ENCODE measurements around the gene MYOZ1. TPM values are rescaled to one million over a fixed set of nuclear protein-coding genes. Genes with fewer than 3 reads are reported as not detected.
A peak's percentile ranks its signal among the peaks of the same experiment; 100 is the strongest.

MYOZ1 gene
- total and polyA plus RNA-seq, 2 donors (not counting 1 experiment from before 2014, with no cell fraction given): not detected

DNA sequence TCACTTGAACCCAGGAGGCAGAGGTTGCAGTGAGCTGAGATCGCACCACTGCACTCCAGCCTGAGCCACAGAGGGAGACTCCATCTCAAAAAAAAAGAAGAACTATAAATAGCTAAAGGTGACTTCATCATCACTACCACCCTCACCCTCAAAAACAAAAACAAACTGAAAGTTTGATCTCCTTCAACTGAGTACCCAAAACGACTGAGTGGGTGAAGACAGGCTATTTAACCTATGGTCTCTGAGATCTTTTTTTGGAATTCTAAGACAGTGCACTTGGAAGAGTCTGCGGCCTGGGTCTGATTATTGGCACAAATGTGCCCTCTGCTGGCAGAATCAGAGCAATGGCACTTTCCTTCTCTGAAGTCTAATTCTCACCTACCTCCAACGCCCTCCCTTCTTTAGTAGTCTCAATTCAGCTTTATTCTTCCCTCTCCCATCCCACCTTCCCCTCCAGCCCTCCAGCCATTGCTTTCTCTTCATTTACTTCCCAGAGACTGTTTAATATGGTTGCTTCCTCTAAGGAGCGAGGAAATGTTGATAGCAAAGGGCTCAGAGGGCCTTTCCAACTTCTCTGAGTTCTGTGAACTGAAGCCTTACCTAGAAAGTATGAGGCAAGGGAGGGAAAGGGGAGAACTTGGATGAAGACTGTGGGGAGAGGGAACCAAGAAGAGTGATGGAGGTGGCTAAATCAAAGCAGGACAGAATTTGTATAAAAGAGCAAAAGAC is 2.9 kb upstream of the MYOZ1 start:
- H4K20me1 ChIP-seq (ENCODE audit: control insufficient read depth, insufficient read depth, low read length, poor library complexity, severe bottlenecking): no peaks in the 10 kb centered on the region

DNA sequence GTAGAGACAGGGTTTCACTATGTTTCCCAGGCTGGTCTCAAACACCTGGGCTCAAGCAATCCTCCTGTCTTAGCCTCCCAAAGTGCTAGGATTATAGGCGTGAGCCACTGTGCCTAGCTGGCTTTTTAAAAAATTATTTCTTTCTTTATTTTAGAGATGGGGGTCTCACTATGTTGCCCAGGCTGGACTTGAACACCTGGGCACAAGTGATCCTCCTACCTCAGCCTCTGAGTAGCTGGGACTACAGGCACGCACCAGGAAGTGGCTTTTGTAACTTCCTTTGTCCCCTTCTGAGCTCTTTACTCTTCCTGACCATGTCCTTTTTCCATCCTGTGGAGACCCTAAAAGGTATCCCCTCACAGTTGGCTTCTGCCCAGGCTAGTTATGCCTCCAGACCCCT is 2.1 kb upstream of the MYOZ1 start:
- Mint-ChIP-seq H3K27me3 (peaks cover 8% of the 10 kb centered on the region), H3K27ac (no peak overlapping the region)
- 87% methylated on average over 2 of the region's 2 CpGs for WGBS (ENCODE audit: insufficient coverage)

More for the DNA sequence above, 2.9 kb upstream of the MYOZ1 start:
- H3K4me3 Mint-ChIP-seq: peak overlapping the region; percentile 75
- TF ChIP-seq, protein P1, sequence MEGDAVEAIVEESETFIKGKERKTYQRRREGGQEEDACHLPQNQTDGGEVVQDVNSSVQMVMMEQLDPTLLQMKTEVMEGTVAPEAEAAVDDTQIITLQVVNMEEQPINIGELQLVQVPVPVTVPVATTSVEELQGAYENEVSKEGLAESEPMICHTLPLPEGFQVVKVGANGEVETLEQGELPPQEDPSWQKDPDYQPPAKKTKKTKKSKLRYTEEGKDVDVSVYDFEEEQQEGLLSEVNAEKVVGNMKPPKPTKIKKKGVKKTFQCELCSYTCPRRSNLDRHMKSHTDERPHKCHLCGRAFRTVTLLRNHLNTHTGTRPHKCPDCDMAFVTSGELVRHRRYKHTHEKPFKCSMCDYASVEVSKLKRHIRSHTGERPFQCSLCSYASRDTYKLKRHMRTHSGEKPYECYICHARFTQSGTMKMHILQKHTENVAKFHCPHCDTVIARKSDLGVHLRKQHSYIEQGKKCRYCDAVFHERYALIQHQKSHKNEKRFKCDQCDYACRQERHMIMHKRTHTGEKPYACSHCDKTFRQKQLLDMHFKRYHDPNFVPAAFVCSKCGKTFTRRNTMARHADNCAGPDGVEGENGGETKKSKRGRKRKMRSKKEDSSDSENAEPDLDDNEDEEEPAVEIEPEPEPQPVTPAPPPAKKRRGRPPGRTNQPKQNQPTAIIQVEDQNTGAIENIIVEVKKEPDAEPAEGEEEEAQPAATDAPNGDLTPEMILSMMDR (IDR thresholded peaks at IDR 0.05): peak; percentile 89
- no peak for TF ChIP-seq EZH2 (IDR thresholded peaks at IDR 0.05; ENCODE audit: borderline replicate concordance, insufficient read depth, low read depth, low read length, poor library complexity, severe bottlenecking)
- DNase-seq (peak; percentile 79), ATAC-seq (ENCODE audit: low read depth) (peak; percentile 65)
- peak overlapping the region; percentile 37 for H3K27ac Mint-ChIP-seq
- peak overlapping the region; percentile 66 for H3K4me2 ChIP-seq (replicated peaks; ENCODE audit: low read depth, low read length, poor library complexity, severe bottlenecking)
- WGBS (ENCODE audit: insufficient coverage): 0% methylated on average over 2 of the region's 5 CpGs
- peaks cover 10 to 28% of the 10 kb centered on the region in 2 donors for H3K4me1 ChIP-seq (ENCODE audit: control insufficient read depth in 2 of 2, insufficient read depth in 2 of 2, low read length in 2 of 2)
- peak overlapping the region; percentile 69 for H2AFZ ChIP-seq (ENCODE audit: insufficient read depth, low read depth, low read length, poor library complexity, severe bottlenecking)
- intact Hi-C loops (cut with micrococcal nuclease): loop anchor here (1.0 kb wide), 2 partner anchors 18 to 380 kb away; no protein-coding TSS in a partner anchor
- H3K9ac ChIP-seq (ENCODE audit: low read length): peak overlapping the region; percentile 52
- H3K79me2 ChIP-seq (ENCODE audit: control insufficient read depth, insufficient read depth, low read length): no peaks in the 10 kb centered on the region
- no peaks in the 10 kb centered on the region for H3K36me3 ChIP-seq (replicated peaks in 1 of 2; ENCODE audit: control extremely low read depth in 1 of 2, control insufficient read depth in 1 of 2, extremely low read depth in 1 of 2, insufficient read depth in 2 of 2, low read length in 1 of 2)
- no peaks in the 10 kb centered on the region for H3K9me3 ChIP-seq (ENCODE audit: control extremely low read depth in 1 of 3, control insufficient read depth in 2 of 3, insufficient read depth in 1 of 3, low read length in 2 of 3)
- no peaks in the 10 kb centered on the region for H3K9me3 Mint-ChIP-seq (ENCODE audit: insufficient read depth)
- peaks cover 0 to 10% (median 0%) of the 10 kb centered on the region in 4 experiments for H3K27me3 ChIP-seq (replicated peaks in 1 of 4; ENCODE audit: control extremely low read depth in 1 of 4, control insufficient read depth in 3 of 4, insufficient read depth in 4 of 4, low read length in 3 of 4)
- no peak overlapping the region for H3K4me3 ChIP-seq (ENCODE audit: control extremely low read depth in 1 of 5, extremely low read depth in 1 of 5, insufficient read depth in 1 of 5, low read depth in 2 of 5, low read length in 4 of 5)
- POLR2A ChIA-PET: no interaction called here
- H3K27me3 Mint-ChIP-seq: peaks cover 8% of the 10 kb centered on the region
- no peak overlapping the region for H3K27ac ChIP-seq (ENCODE audit: low read length in 2 of 2)
- H3K4me1 Mint-ChIP-seq: peaks cover 22% of the 10 kb centered on the region
- CTCF ChIA-PET: interaction anchor here (0.6 to 10.5 kb wide), 28 partner anchors 9 to 547 kb away, joined by 3 to 191 read pairs (median 4); partner anchors contain the start of gene P4HA1

More for the DNA sequence above, 2.1 kb upstream of the MYOZ1 start:
- no peaks in the 10 kb centered on the region for H3K9me3 Mint-ChIP-seq (ENCODE audit: insufficient read depth)
- no peaks in the 10 kb centered on the region for H3K36me3 ChIP-seq (replicated peaks in 1 of 2; ENCODE audit: control extremely low read depth in 1 of 2, control insufficient read depth in 1 of 2, extremely low read depth in 1 of 2, insufficient read depth in 2 of 2, low read length in 1 of 2)
- no peak overlapping the region for H3K4me2 ChIP-seq (replicated peaks; ENCODE audit: low read depth, low read length, poor library complexity, severe bottlenecking)
- H3K9me3 ChIP-seq (ENCODE audit: control extremely low read depth in 1 of 3, control insufficient read depth in 2 of 3, insufficient read depth in 1 of 3, low read length in 2 of 3): no peaks in the 10 kb centered on the region
- H3K4me3 ChIP-seq (ENCODE audit: control extremely low read depth in 1 of 5, extremely low read depth in 1 of 5, insufficient read depth in 1 of 5, low read depth in 2 of 5, low read length in 4 of 5): no peak overlapping the region
- peaks cover 9 to 27% of the 10 kb centered on the region in 2 donors for H3K4me1 ChIP-seq (ENCODE audit: control insufficient read depth in 2 of 2, insufficient read depth in 2 of 2, low read length in 2 of 2)
- ChIA-PET POLR2A (no interaction called here), CTCF (interaction anchor here (0.6 to 10.5 kb wide), 26 partner anchors 10 to 547 kb away, joined by 3 to 191 read pairs (median 4); partner anchors contain the start of gene P4HA1)
- DNase-seq (no peak), ATAC-seq (ENCODE audit: low read depth) (no peak)
- H3K4me3 Mint-ChIP-seq: no peak overlapping the region
- intact Hi-C loops (cut with micrococcal nuclease): no loop called here
- no peak for TF ChIP-seq EZH2 (IDR thresholded peaks at IDR 0.05; ENCODE audit: borderline replicate concordance, insufficient read depth, low read depth, low read length, poor library complexity, severe bottlenecking)
- TF ChIP-seq, protein P1 (IDR thresholded peaks at IDR 0.05): no peak
- H3K27ac ChIP-seq (ENCODE audit: low read length in 2 of 2): no peak overlapping the region
- no peaks in the 10 kb centered on the region for H3K79me2 ChIP-seq (ENCODE audit: control insufficient read depth, insufficient read depth, low read length)
- H3K4me1 Mint-ChIP-seq: peaks cover 16% of the 10 kb centered on the region
- H4K20me1 ChIP-seq (ENCODE audit: control insufficient read depth, insufficient read depth, low read length, poor library complexity, severe bottlenecking): no peaks in the 10 kb centered on the region
- peak overlapping the region; percentile 69 for H2AFZ ChIP-seq (ENCODE audit: insufficient read depth, low read depth, low read length, poor library complexity, severe bottlenecking)
- H3K9ac ChIP-seq (ENCODE audit: low read length): no peak overlapping the region
- H3K27me3 ChIP-seq (replicated peaks in 1 of 4; ENCODE audit: control extremely low read depth in 1 of 4, control insufficient read depth in 3 of 4, insufficient read depth in 4 of 4, low read length in 3 of 4): peaks cover 0 to 9% (median 0%) of the 10 kb centered on the region in 4 experiments

Data from B cell (primary cell).